GM10847 (cell line): ENCODE data around the gene PPP2R2B.

Experiments used
- POLR2A ChIP-seq: IDR thresholded peaks from 2 replicates; pipeline ENCODE4 v1.6.1; 2011; ENCODE audit not compliant: insufficient read length; ENCODE audit errors: extremely low read depth

The PPP2R2B gene

DNA sequence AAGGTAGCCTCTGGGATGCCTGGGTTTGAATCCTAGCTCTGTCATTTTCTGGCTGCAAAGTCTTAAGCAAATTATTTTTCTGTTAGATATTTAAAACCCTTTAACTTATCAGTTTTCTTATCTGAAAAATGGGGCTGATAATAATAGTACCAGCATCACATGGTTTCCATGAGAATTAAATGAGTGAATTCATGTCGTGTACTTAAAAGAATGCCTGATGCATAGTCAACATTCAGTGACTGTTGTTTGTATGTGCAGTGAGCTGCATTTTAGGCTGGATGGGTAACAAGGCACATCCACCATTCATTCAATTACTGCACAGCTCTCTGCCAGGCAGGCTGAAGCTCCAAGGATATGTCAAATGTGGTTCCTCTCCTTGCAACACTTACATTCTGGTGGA is 122.0 kb downstream of the PPP2R2B start:
- no peak for TF ChIP-seq POLR2A

DNA sequence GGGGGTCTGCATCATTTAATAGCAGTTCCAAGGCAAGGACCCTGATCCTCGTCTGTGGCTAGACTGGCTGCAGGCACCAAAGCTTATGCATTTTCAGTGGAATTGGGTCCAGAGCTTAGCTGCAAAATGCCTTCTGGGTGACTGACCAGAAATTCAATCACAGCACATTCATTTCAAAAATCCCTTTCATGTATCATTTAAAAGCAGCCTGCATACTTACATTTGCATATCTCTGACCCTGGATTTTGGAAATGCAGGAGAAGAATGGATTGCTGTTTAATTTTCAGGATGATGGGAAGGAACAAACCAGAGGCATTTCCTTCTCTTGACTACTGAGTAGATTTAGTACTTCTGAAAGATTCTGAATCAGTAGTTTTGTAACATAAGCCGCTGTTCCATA is 122.8 kb downstream of the PPP2R2B start:
- TF ChIP-seq POLR2A: no peak

DNA sequence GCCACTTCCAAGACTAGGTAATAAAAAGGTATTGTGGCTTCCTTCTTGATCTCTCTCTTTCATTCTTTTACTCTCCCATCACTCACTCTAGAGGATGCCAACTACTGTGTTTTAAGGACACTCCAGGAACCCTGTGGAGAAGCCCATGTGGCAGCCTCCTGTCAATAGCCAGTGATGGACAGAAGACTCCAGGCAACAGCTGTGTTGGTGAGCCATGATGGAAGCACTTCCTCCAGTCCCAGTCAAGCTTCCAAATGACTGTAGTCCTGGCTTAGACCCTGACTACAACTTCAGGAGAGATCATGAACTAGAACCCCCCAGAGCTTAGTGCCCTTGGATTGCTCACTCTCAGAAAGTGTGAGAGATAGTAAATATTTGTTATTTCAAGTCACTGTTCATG is 123.9 kb downstream of the PPP2R2B start:
- TF ChIP-seq POLR2A: no peak

DNA sequence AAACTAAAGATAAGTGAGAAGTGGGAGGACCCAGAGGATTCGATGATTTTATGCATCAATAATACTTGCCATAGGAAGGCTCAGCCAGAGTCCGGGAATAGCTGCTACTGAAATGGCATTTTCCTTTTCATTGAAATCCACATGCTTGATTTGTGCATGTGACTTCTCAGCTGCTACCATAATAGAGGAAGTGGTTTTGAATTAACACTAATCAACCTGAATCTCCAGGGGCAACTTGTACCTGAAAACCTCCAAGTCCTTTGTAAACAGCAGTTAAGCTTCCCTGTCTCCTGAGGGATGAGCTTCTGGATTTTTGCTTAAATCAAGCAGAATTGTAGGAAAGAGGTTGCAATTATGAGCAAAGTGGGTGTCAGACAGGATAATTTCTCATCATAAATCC is 124.9 kb downstream of the PPP2R2B start:
- no peak for TF ChIP-seq POLR2A

DNA sequence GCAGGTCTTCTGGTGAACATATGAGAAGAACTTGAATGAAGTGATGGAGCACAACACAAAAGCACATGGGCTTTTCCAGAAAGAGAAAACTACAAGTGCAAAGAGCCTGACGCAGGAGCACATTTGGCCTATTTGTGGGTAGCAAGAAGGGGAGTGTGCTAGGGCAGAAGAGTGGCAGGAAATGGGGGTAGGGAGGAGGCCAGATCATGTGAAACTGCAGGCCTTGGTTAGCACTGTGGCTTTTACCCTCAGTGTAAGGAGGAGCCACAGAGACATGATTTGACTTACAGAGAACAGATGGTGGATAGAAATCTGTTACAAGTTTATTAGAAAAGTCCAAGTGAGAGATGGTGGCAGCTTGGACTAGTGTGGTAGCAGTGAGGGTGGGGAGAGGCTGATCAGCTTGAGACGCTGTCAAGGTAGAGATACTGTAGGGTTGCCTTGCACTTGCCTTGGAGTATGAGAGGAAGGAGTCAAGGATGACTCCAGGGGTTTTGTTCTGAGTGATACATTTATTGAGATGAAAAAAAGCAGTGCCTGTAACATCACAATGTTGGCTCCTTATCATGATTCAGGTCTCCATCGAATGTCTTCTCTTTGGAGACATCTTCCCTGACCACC is 126.7 kb downstream of the PPP2R2B start:
- TF ChIP-seq POLR2A: no peak

DNA sequence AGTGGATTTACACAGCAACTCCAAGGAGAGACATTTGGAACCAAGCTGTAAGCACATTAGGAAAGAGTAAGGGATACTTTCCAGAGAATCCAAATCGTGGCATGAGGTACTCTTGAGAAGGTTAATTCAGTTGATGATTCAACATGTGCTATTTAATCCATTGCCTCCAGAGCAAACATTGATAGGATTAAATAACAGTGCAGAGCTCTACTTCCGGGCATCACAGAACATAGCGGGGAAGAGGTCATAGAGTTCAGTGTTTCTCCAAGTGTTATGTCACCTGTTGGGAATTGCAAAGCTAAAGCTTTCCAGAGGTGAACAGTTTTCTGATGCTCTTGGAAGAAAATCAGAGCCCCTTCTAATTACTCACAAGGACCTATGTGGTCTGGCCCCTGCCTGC is 127.5 kb downstream of the PPP2R2B start:
- no peak for TF ChIP-seq POLR2A

DNA sequence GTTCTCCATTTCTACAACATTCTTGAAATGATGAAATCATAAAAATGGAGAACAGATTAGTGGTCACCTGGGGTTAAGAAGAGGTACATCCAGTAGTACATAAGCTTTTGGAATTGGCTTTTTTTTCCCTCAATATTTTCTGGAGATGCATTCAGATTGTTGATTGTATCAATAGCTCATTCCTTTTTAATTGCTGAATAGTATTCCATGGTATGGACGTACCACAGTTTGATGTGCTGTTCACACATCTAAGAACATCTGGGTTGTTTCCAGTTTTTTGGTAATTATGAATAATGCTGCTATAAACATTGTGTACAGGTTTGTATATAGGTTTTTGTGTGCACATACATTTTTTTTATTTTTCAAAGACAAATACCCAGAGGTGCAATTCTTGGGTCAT is 130.0 kb downstream of the PPP2R2B start:
- TF ChIP-seq POLR2A: no peak

DNA sequence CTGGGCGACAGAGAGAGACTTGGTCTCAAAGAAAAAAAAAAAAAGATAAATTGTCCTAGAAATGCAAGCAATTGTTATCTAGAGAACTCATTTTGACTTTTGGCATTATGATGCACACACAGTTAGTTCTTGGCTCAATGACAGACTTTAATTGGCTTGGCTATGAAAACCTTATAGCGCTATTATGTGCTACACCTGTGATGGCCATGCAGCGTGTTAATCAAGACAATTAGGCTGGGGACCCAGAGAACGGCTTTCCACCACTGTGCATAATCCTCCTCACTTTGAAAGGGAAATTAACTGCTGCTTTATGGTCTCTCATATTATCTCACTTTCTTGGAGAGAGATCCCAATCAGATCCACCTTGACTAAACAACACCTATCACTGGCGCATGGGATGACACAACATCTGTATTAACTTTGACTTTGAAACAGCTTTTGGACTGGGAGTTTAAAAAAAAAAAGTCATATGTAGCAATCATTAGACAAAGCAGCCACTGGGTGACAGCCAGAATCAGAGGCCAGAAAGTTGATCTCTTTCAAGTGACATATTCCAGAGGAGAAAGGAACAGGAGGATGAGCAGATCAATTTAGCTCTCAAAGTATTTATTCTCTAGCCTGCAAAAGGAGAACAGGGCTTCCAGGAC is 132.5 kb downstream of the PPP2R2B start:
- TF ChIP-seq POLR2A: no peak

DNA sequence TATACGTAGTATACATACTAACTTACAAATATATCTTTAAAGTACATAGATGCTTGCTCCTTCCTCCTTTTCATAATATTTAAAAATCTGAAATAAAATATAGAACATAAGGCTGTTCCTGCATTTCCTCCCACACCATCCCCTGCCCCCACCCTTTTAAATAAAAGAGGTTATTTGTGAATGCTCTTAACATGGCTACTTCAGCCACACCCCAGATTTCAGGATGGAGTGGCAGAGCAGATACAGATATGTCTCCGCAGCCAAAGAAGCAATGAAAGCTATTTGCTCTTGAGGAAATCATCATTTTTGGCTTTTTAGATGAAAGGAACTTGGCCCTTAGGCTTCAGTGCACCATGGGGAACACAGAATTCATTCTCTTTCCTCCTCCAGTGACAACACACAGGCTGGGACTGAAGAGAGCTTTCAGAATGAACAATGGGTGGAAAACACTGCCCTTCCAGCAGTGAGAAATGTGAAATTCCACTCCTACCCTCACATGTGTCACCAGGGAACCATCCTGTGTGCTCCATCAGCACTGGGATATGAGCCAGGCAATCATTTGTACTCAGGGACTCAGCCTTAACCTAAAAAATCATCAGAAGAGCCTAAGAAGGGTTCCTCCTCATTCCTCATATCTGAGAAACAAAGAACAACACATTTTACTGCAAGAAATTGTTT is 134.3 kb downstream of the PPP2R2B start:
- no peak for TF ChIP-seq POLR2A

DNA sequence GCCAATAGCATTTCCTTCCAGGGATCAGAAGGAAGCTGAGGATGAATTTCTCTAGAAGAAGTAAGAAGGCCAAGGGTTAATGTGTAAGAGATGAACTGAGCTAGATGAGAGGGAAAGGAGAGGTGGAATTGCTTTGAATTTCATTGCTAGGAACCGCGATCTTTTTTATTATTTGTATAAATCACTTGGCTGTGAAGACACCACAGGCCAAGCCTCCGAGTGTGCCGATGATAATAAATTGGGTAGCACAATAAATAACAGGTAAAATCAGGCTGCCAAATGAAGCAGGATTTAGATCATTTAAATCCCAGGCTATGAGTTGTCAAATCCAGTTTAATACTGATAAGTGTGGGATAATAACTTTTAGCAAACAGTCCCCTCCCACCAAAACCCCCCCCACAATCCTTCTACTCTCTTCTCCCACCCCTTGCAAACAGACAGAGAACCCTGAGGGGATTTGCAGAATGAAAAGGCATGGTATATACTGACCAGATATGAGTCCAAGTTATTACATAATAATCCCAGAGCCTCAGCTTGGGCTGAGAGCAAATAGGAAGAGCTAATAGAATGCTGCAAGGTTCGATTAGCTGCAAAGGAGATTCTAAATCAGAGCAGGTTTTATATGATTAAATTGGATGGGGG is 143.5 kb downstream of the PPP2R2B start:
- TF ChIP-seq POLR2A: no peak

DNA sequence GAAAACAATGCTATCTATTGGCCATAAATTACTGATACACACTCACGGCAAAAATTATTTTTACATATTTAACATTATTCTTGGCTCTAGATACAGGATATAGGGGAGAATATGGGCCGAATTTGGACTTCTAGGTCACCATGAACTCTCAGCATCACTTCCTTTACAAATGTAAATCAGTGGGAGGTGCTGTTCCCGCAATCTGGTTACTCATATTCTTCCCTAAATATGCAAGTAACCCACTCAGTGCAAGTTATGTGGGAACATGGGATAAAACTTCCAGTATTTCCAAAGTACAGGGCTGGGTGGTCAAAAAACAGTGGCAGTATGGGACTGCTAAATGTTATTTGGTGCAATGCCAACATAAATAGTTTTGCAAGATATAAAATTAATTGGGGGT is 145.6 kb downstream of the PPP2R2B start:
- TF ChIP-seq POLR2A: no peak

DNA sequence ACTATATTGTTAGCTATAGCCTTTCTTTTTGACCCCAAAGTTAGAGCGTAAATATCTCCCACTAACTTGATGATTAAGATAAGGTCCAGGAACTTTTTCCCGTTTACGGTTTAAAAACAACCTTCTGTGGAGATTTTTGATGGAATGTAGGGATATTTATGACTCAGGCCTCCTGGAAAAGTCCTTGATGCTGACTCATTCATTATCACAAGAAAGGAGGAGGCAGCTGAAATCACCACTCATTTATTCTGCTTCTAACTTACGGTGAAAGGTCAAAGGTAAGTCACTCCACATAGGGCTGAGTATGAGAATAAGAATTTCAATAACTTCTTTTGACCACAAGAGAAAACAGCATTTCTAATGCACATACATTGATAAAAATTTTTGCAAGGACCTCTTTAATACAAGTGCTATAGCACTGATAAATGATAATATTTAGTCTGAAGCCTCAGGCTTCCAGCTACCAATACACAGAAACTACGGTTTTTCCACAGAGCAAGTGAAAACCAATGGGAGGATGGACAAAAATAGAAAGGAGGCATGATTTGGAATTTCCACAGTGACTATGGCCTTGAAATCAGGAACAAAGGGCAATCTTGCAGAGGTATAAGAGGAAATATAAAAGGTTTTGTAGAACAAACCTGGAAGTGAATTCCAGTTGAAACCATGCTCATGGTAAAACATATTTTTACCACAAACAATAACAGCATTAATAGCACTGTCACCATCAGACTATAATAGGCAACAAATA is 146.5 kb downstream of the PPP2R2B start:
- TF ChIP-seq POLR2A: no peak

DNA sequence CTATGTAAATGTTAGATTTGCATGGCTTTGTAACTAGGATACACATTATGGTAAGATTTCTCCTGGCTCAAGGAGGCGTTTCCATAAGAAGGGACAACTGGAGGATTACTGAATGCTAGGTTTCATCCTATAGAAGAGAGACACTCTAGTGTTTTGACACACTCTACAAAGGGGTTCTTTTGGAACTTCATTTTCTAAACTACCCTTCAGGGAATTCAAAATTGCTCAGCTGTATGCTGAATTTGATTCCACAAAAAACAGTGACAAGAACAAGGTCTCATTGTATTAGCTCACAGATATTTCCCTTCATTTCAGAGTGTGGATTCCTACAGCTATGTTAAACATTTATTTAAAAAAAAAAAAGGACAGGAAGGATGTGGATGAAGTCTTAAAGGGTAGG is 151.7 kb downstream of the PPP2R2B start:
- no peak for TF ChIP-seq POLR2A

DNA sequence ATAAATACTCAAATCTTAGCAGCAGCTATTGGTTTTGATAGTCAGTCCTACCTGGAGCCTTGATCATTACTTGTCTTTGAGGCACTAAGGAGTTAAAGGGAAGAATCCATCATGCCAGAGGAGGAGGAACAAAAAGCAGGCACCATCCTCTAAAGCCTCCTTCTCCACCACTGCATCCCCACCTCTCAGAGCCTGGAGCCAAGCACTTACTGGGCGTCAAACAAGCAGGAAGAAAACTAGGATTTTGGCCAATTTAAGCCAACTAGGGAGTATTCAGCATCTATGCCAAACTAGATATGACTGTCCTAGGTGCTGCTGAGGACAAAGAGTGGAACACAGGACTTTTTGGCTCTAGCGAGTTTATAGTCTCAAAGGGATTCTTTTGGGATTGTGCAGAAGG is 152.5 kb downstream of the PPP2R2B start:
- TF ChIP-seq POLR2A: no peak

DNA sequence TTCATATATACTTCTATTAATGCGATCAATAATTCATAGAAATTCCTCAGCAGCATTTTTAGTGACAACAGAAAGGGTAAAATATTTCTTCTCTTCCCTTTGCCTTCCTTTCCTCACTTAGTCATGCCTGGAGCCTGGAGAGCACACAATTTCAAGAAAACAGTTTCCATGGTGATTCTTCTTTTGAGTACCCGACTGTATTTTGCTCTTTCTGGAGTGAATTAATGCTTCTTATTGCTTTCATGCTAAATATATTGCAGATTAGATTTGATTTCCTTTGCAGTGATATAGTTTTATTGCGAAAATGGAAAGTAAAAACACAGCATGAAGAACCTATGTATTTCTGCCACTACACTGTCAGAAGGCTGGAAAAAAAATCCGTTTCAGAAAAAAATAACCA is 153.5 kb downstream of the PPP2R2B start:
- TF ChIP-seq POLR2A: no peak

DNA sequence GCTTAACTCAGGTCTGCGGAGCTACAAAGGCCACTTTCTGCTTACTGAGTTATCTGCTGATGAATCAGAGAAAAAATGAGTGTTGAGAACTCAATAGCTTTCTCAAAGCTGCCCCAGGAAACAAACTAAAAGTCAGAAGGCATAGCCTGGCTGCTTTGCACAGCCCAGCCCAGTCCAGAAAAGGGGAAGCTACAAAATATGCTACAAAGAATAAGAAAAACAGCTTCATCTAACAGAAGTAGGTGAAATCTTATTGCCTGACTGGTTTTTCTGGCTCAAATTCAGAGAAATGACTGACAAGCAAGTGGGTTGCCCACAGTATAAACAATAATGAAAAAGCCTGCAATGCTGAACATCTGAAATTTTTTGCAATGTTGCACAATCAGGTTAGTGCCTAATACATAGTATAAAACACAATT is 156.2 kb downstream of the PPP2R2B start:
- TF ChIP-seq POLR2A: no peak
